Activated CD8-positive, alpha-beta memory T cell treated with anti-CD3 and anti-CD28 coated beads, Interleukin-2, amount 10 ng/mL, durations not matched to agents 7 days and 5 days (primary cell): Measurements from ENCODE around the gene C2orf68. TPM values are rescaled to one million over a fixed set of nuclear protein-coding genes. Genes with fewer than 3 reads are reported as not detected.
"Not testable (repeated sequence)": the region's sequence is repeated elsewhere in the genome, so short reads cannot be mapped to it uniquely, and the experiment has no call there.

Experiments
- ATAC-seq: fragments of 150-1000 bp; cut with Tn5 transposase; one replicate; pipeline ENCODE4 v1.10.0; 2021; ENCODE audit warnings: moderate library complexity
- CTCF ChIA-PET: fragments of 350-600 bp; sonication (Branson Sonifier 250); formaldehyde crosslinking; loops from one replicate; lab custom pipeline; 2021; ENCODE audit warnings: antibody characterized with exemption; lab: Charles Lee
- DNase-seq: peaks from one replicate; pipeline ENCODE4 v3.0.0-alpha.2; 2020
- H3K27ac Mint-ChIP-seq: one replicate; pipeline ENCODE4 v1.8.0; 2021; ENCODE audit warnings: mild to moderate bottlenecking, mixed read lengths
- H3K27me3 Mint-ChIP-seq: one replicate; pipeline ENCODE4 v1.8.0; 2021; ENCODE audit warnings: mixed read lengths
- H3K36me3 Mint-ChIP-seq: one replicate; pipeline ENCODE4 v1.8.0; 2021; ENCODE audit warnings: mild to moderate bottlenecking, mixed read lengths
- H3K4me1 Mint-ChIP-seq: one replicate; pipeline ENCODE4 v1.8.0; 2021; ENCODE audit warnings: mixed read lengths
- H3K4me3 Mint-ChIP-seq: one replicate; pipeline ENCODE4 v1.8.0; 2021; ENCODE audit warnings: mild to moderate bottlenecking, moderate library complexity, mixed read lengths
- H3K9me3 Mint-ChIP-seq: one replicate; pipeline ENCODE4 v1.8.0; 2022; ENCODE audit warnings: low read depth, mixed read lengths
- total RNA-seq, 2 experiments: library from RNA; stranded (reverse); gene quantifications; one replicate each; pipeline ENCODE4 v1.2.3, GENCODE V29; 2021

The C2orf68 gene
- total RNA-seq, 2 experiments from 2014 or later: 47.3 to 47.9 TPM

DNA sequence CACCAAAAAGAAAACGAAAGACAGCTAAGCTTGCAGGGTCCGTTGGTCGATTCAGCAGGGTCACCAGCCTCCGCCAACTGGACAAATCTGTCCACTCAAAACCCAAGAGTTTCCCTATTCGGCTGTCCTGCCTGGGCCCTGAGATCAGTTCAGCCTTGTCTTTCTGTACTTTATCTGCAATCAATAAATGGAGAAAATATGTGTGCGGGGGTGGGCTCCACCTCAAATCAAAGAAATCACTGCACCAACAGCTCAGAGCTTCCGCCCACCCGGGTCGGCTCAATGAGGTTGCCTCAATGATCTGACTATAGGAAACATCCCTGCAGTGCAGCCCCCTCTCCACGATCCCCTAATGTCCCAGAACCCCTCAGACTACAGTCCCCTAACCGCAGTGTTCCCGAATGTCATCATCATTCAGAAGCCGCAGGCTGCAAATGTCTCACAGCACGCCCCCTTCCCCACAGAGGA, 51.0 kb downstream of the C2orf68 start:
- ATAC-seq (peak; percentile 20), DNase-seq (no peak)
- CTCF ChIA-PET: interaction anchor here (0.9 to 2.4 kb wide), 8 partner anchors 9 to 261 kb away, joined by 3 to 19 read pairs (median 4); partner anchors contain the start of genes SH2D6 and VAMP8
- peaks cover 6% of the 10 kb centered on the region for H3K36me3 Mint-ChIP-seq
- H3K9me3 Mint-ChIP-seq: no peaks in the 10 kb centered on the region
- H3K27me3 Mint-ChIP-seq: no peaks in the 10 kb centered on the region
- peak overlapping the region; percentile 86 for H3K4me3 Mint-ChIP-seq
- peak overlapping the region; percentile 91 for H3K27ac Mint-ChIP-seq
- H3K4me1 Mint-ChIP-seq: peaks cover 32% of the 10 kb centered on the region

DNA sequence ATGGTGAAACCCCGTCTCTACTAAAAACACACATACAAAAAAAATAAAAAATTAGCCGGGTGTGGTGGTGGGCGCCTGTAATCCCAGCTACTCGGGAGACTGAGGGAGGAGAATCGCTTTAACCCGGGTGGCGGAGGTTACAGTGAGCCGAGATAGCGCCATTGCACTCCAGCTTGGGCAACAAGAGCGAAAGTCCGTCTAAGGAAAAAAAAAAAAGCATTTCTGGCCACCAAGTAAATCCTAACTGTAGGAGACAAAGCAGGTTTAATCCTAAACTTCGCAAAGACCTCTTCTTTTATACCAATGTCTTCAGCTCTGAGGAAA, 51.5 kb downstream of the C2orf68 start:
- CTCF ChIA-PET: interaction anchor here (0.9 to 2.4 kb wide), 7 partner anchors 8 to 260 kb away, joined by 3 to 19 read pairs (median 4); partner anchors contain the start of genes SH2D6 and VAMP8
- not testable (repeated sequence) for H3K27me3 Mint-ChIP-seq, H3K36me3 Mint-ChIP-seq, ATAC-seq, DNase-seq, H3K9me3 Mint-ChIP-seq
- Mint-ChIP-seq H3K4me1 (peaks cover 32% of the 10 kb centered on the region), H3K27ac (peak overlapping the region; percentile 91), H3K4me3 (peak overlapping the region; percentile 86)

DNA sequence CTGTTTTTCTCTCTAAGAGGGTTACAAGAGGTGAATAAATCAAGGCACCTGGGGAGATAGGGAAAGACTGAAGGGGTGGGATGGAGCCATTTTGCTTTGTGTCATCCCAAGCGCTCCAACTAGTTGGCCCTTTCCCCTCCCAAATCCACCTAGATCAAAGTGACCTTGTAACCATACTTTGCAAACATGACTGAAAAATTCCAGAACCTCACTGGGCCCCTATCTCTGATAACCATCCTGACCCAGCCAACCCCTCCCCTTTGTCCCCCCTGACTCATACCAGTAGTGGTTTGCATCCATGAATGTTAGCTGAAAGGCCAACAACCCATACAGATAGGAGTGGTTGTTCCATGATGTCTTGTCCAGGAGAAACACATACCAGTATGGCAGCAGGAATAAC, 53.7 kb downstream of the C2orf68 start:
- H3K9me3 Mint-ChIP-seq: no peaks in the 10 kb centered on the region
- CTCF ChIA-PET: interaction anchor here (1.1 to 1.5 kb wide), 2 partner anchors 25 to 139 kb away, joined by 3 to 6 read pairs; no protein-coding TSS in a partner anchor
- H3K4me3 Mint-ChIP-seq: no peak overlapping the region
- H3K27me3 Mint-ChIP-seq: no peaks in the 10 kb centered on the region
- H3K27ac Mint-ChIP-seq: no peak overlapping the region
- ATAC-seq: no peak
- DNase-seq: no peak
- peaks cover 10% of the 10 kb centered on the region for H3K36me3 Mint-ChIP-seq
- H3K4me1 Mint-ChIP-seq: peaks cover 28% of the 10 kb centered on the region

DNA sequence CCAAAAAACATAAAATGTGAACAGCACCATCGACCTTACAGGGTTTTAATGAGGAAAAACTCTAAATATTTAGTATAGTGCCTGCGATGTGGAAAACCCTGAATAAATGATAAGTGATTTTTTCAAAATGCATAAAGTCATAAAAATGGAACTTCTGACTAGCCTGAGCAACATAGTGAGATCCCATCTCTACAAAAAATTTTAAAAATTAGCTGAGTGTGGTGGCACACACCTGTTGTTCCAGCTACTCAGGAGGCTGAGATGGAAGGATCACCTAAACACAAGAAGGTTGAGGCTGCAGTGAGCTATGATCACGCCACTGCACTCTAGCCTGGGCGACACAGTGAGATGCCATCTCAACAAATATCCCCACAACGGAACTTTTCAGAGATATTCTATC, 54.7 kb downstream of the C2orf68 start:
- no peak for DNase-seq
- peaks cover 13% of the 10 kb centered on the region for H3K36me3 Mint-ChIP-seq
- no peak overlapping the region for H3K27ac Mint-ChIP-seq
- no peak for ATAC-seq
- peaks cover 26% of the 10 kb centered on the region for H3K4me1 Mint-ChIP-seq
- CTCF ChIA-PET: interaction anchor here (1.2 to 22.1 kb wide), 4 partner anchors 8 to 229 kb away, joined by 3 to 458 read pairs (median 4); partner anchors contain the start of genes SH2D6 and TGOLN2
- no peaks in the 10 kb centered on the region for H3K27me3 Mint-ChIP-seq
- H3K4me3 Mint-ChIP-seq: no peak overlapping the region
- no peaks in the 10 kb centered on the region for H3K9me3 Mint-ChIP-seq

Other genes with a start within 250 kb of the C2orf68 start
- gene CAPG, start 201.7 kb downstream of the C2orf68 start, total RNA-seq: 100 to 1,000 TPM; 204 to 211 TPM
- gene SH2D6, start 193.4 kb downstream of the C2orf68 start, total RNA-seq: under 1 TPM; 0.52 to 0.82 TPM
- 100 to 1,000 TPM; 271 to 336 TPM for gene MAT2A, start 72.9 kb downstream of the C2orf68 start, total RNA-seq
- 10 to 100 TPM; 26.0 to 26.7 TPM for gene GGCX, start 50.6 kb downstream of the C2orf68 start, total RNA-seq
- 100 to 1,000 TPM in 1 of 2 experiments, 10 to 100 TPM in 1; 99.6 to 124 TPM for gene VAMP8, start 34.5 kb downstream of the C2orf68 start, total RNA-seq
- 10 to 100 TPM; 84.4 to 88.4 TPM for gene VAMP5, start 27.6 kb downstream of the C2orf68 start, total RNA-seq
- 100 to 1,000 TPM; 100 to 110 TPM for gene RNF181, start 16.3 kb downstream of the C2orf68 start, total RNA-seq
- gene TMEM150A, start 9.4 kb downstream of the C2orf68 start, total RNA-seq: 1 to 10 TPM in 1 of 2 experiments, under 1 TPM in 1; 0.91 to 1.7 TPM
- 100 to 1,000 TPM in 1 of 2 experiments, 10 to 100 TPM in 1; 84.2 to 101 TPM for gene USP39, start 4.1 kb upstream of the C2orf68 start, total RNA-seq
- not detected for gene SFTPB, start 56.1 kb upstream of the C2orf68 start, total RNA-seq
- gene GNLY, start 82.3 kb upstream of the C2orf68 start, total RNA-seq: 1,000 to 10,000 TPM in 1 of 2 experiments, 100 to 1,000 TPM in 1; 364 to 1,915 TPM
- under 1 TPM; 0.12 to 0.40 TPM for gene ATOH8, start 141.9 kb upstream of the C2orf68 start, total RNA-seq